Loucy (cell line): ENCODE measurements around the gene ANAPC2.

Experiments
- CTCF ChIP-seq: fragments of 200-600 bp; sonication (generic); conservative IDR thresholded peaks from 2 replicates; pipeline ENCODE4 v1.5.1; 2014; ENCODE audit warnings: mild to moderate bottlenecking, antibody characterized with exemption, low read length
- EZH2phosphoT487 ChIP-seq: fragments of 200-600 bp; IDR thresholded peaks from 2 replicates; pipeline ENCODE4 v1.6.1; 2018; ENCODE audit warnings: antibody characterized with exemption, mild to moderate bottlenecking, moderate library complexity, borderline replicate concordance

DNA sequence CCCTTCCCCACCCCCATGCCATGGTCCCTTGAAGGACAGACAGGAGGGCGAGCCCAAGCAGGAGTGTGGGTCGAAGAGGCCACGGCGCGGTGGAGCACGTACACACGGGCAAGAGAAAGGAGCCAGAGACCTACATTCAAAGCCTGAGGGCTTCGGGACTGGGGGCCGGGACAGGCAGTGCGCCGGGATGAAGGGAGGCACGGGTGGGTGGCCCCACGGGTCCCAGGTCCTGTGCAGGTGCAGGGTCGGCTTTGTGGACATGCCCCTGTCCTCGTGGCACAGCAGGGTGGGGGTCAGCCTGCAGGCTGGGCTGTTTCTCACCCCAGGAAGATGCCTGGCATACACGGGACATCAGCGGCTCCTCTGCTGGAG is 28.3 kb downstream of the ANAPC2 start:
- TF ChIP-seq CTCF (no peak), EZH2phosphoT487 (no peak)
